OCI-LY1 (cell line): ENCODE measurements around the gene SLC25A28.

Experiments
- H2AFZ ChIP-seq: fragments of 200-600 bp; sonication (generic), shearing (Covaris generic); 2 replicates; pipeline ENCODE4 v1.6.0; 2014; ENCODE audit warnings: antibody characterized with exemption, mild to moderate bottlenecking, low read length
- H3F3A ChIP-seq: fragments of 200-600 bp; sonication (generic), shearing (Covaris generic); 2 replicates; pipeline ENCODE4 v1.6.0; 2014; ENCODE audit warnings: mild to moderate bottlenecking, antibody characterized with exemption, low read length, moderate library complexity; ENCODE audit not compliant: insufficient read depth
- H3K27ac ChIP-seq: fragments of 200-600 bp; sonication (generic); 2 replicates; pipeline ENCODE4 v1.5.1; 2014; ENCODE audit warnings: low read length, mixed run types, mild to moderate bottlenecking, low read depth; ENCODE audit not compliant: poor library complexity, severe bottlenecking
- H3K27me3 ChIP-seq: fragments of 200-600 bp; sonication (generic); 2 replicates; pipeline ENCODE4 v1.6.0; 2014; ENCODE audit warnings: antibody characterized with exemption, mild to moderate bottlenecking, low read length, moderate library complexity; ENCODE audit not compliant: insufficient read depth
- H3K36me3 ChIP-seq: fragments of 200-600 bp; sonication (generic); 2 replicates; pipeline ENCODE4 v1.6.1; 2014; ENCODE audit warnings: mild to moderate bottlenecking, antibody characterized with exemption, low read length, moderate library complexity, mixed read lengths; ENCODE audit not compliant: insufficient read depth
- H3K4me1 ChIP-seq: fragments of 200-600 bp; sonication (generic); 2 replicates; pipeline ENCODE4 v1.5.1; 2014; ENCODE audit warnings: mild to moderate bottlenecking, low read length, moderate library complexity; ENCODE audit not compliant: insufficient read depth, severe bottlenecking
- H3K4me2 ChIP-seq: fragments of 200-600 bp; sonication (generic), shearing (Covaris generic); 2 replicates; pipeline ENCODE4 v1.6.1; 2014; ENCODE audit warnings: low read length
- H3K4me3 ChIP-seq: fragments of 200-600 bp; sonication (generic); 2 replicates; pipeline ENCODE4 v1.5.1; 2014; ENCODE audit warnings: low read length, low read depth, mild to moderate bottlenecking, mixed read lengths; ENCODE audit not compliant: poor library complexity, severe bottlenecking
- H3K79me2 ChIP-seq: fragments of 200-600 bp; shearing (Covaris generic); 2 replicates; pipeline ENCODE4 v1.6.1; 2016; ENCODE audit warnings: mixed run types, low read length, mixed read lengths; ENCODE audit not compliant: insufficient read depth
- H3K9ac ChIP-seq: fragments of 200-600 bp; sonication (generic), shearing (Covaris generic); 2 replicates; pipeline ENCODE4 v1.6.1; 2014; ENCODE audit warnings: mild to moderate bottlenecking, low read length, mixed read lengths
- H3K9me2 ChIP-seq: fragments of 200-600 bp; sonication (generic), shearing (Covaris generic); 2 replicates; pipeline ENCODE4 v1.6.1; 2014; ENCODE audit warnings: low read depth, mild to moderate bottlenecking, low read length, mixed read lengths
- H3K9me3 ChIP-seq: fragments of 200-600 bp; shearing (Covaris generic); 2 replicates; pipeline ENCODE4 v1.6.1; 2014; ENCODE audit warnings: low read length, mixed read lengths
- H4K20me1 ChIP-seq: fragments of 200-600 bp; sonication (generic), shearing (Covaris generic); 2 replicates; pipeline ENCODE4 v1.6.0; 2016; ENCODE audit warnings: mild to moderate bottlenecking, low read length; ENCODE audit not compliant: insufficient read depth
- CTCF ChIP-seq: fragments of 200-600 bp; sonication (generic), shearing (Covaris generic); IDR thresholded peaks from 2 replicates; pipeline ENCODE4 v1.5.1; 2017; ENCODE audit warnings: mild to moderate bottlenecking, antibody characterized with exemption, low read length, moderate library complexity, mixed read lengths
- EZH2 ChIP-seq: fragments of 200-600 bp; sonication (generic), shearing (Covaris generic); IDR thresholded peaks from 2 replicates; pipeline ENCODE4 v1.8.0; 2017; ENCODE audit warnings: borderline replicate concordance, mixed run types, mild to moderate bottlenecking, antibody characterized with exemption, low read length, moderate library complexity, mixed read lengths

Gene SLC25A28

GRCh38 chr10:99647601-99648151 lies 27.4 kb upstream of the SLC25A28 start:
- H4K20me1 ChIP-seq, result no peaks in the 10 kb centered on the region
- H3K9ac ChIP-seq, result no peak overlapping the region
- H3K9me2 ChIP-seq, result no peaks in the 10 kb centered on the region
- no peaks in the 10 kb centered on the region for H3K79me2 ChIP-seq
- no peak overlapping the region for H3K4me3 ChIP-seq
- H3K27ac ChIP-seq, result no peak overlapping the region
- no peaks in the 10 kb centered on the region for H3F3A ChIP-seq
- TF ChIP-seq EZH2, result no peak
- TF ChIP-seq CTCF, result no peak
- H2AFZ ChIP-seq, result no peak overlapping the region
- H3K9me3 ChIP-seq, result no peaks in the 10 kb centered on the region
- H3K27me3 ChIP-seq, result no peaks in the 10 kb centered on the region
- H3K36me3 ChIP-seq, result no peaks in the 10 kb centered on the region
- no peaks in the 10 kb centered on the region for H3K4me1 ChIP-seq
- no peak overlapping the region for H3K4me2 ChIP-seq

- Histone ChIP-seq H3K9me2 (no peaks in the 10 kb centered on the region), H3K4me1 (no peaks in the 10 kb centered on the region), H3K4me2 (no peak overlapping the region), H3K4me3 (no peak overlapping the region), H3K9me3 (no peaks in the 10 kb centered on the region), H3K27ac (no peak overlapping the region), H2AFZ (no peak overlapping the region), H4K20me1 (no peaks in the 10 kb centered on the region), H3F3A (no peaks in the 10 kb centered on the region), H3K36me3 (no peaks in the 10 kb centered on the region), H3K9ac (no peak overlapping the region), H3K27me3 (no peaks in the 10 kb centered on the region), H3K79me2 (no peaks in the 10 kb centered on the region)
- TF ChIP-seq CTCF (no peak), EZH2 (no peak)
These were observed 13.6 kb upstream of the SLC25A28 start for GRCh38 chr10:99633832-99634231.

- no peaks in the 10 kb centered on the region for H3K27me3 ChIP-seq
- H3K4me1 ChIP-seq, result no peaks in the 10 kb centered on the region
- H2AFZ ChIP-seq, result no peak overlapping the region
- no peaks in the 10 kb centered on the region for H3K9me3 ChIP-seq
- H3K4me3 ChIP-seq, result no peak overlapping the region
- no peaks in the 10 kb centered on the region for H3K9me2 ChIP-seq
- no peak overlapping the region for H3K9ac ChIP-seq
- no peaks in the 10 kb centered on the region for H3K79me2 ChIP-seq
- no peaks in the 10 kb centered on the region for H3K36me3 ChIP-seq
- no peak overlapping the region for H3K27ac ChIP-seq
- no peak overlapping the region for H3K4me2 ChIP-seq
- H3F3A ChIP-seq, result no peaks in the 10 kb centered on the region
- no peaks in the 10 kb centered on the region for H4K20me1 ChIP-seq
- no peak for TF ChIP-seq CTCF
- no peak for TF ChIP-seq EZH2
These were observed 11.3 kb upstream of the SLC25A28 start for GRCh38 chr10:99631496-99631895.
